ENCODE measurements around the gene IFRD1. TPM values are rescaled to one million over a fixed set of nuclear protein-coding genes. Genes with fewer than 3 reads are reported as not detected.

The IFRD1 gene
- total RNA-seq, 6 experiments from 2014 or later: 19.0 to 34.7 (median 28.2) TPM

GRCh38 chr7:112423987-112424386 lies 26.3 kb upstream of the IFRD1 start:
- no peak overlapping the region for H3K27ac ChIP-seq
- no peaks in the 10 kb centered on the region for H3K9me3 ChIP-seq
- H3K27me3 ChIP-seq: no peaks in the 10 kb centered on the region
- TF ChIP-seq CTCF (IDR thresholded peaks at IDR 0.05) (no peak), POLR2A (IDR thresholded peaks at IDR 0.05) (no peak)
- no peak for DNase-seq
- 80% methylated on average over 1 of the region's 2 CpGs for WGBS (ENCODE audit: insufficient coverage, low coverage, low lambda C conversion rate, missing lambda C conversion rate)
- no peak overlapping the region for H3K4me3 ChIP-seq
- H3K36me3 ChIP-seq: no peaks in the 10 kb centered on the region
- H3K4me1 ChIP-seq: peaks cover 0 to 8% (median 0%) of the 10 kb centered on the region in 4 donors
- ATAC-seq: no peak
- intact Hi-C loops (cut with DNase I): no loop called here

- Histone ChIP-seq H3K27me3 (no peaks in the 10 kb centered on the region), H3K9me3 (no peaks in the 10 kb centered on the region), H3K36me3 (no peaks in the 10 kb centered on the region), H3K4me1 (peaks cover 0 to 3% (median 0%) of the 10 kb centered on the region in 4 donors), H3K4me3 (no peak overlapping the region), H3K27ac (no peak overlapping the region)
- no peak for TF ChIP-seq CTCF (IDR thresholded peaks at IDR 0.05)
- DNase-seq (no peak), ATAC-seq (no peak)
- WGBS (ENCODE audit: insufficient coverage, low coverage, low lambda C conversion rate, missing lambda C conversion rate): 86% methylated on average over 1 of the region's 1 CpG
- intact Hi-C loops (cut with DNase I): no loop called here
Measured at GRCh38 chr7:112427984-112428383, 22.3 kb upstream of the IFRD1 start.

GRCh38 chr7:112428715-112429114 lies 21.5 kb upstream of the IFRD1 start:
- 51% methylated on average over 2 of the region's 2 CpGs for WGBS (ENCODE audit: insufficient coverage, low coverage, low lambda C conversion rate, missing lambda C conversion rate)
- Histone ChIP-seq H3K27me3 (no peaks in the 10 kb centered on the region), H3K4me1 (no peaks in the 10 kb centered on the region), H3K4me3 (no peak overlapping the region), H3K27ac (no peak overlapping the region), H3K36me3 (no peaks in the 10 kb centered on the region), H3K9me3 (no peaks in the 10 kb centered on the region)
- DNase-seq (no peak), ATAC-seq (no peak)
- intact Hi-C loops (cut with DNase I): no loop called here
- no peak for TF ChIP-seq POLR2A (IDR thresholded peaks at IDR 0.05)
- no peak for TF ChIP-seq CTCF (IDR thresholded peaks at IDR 0.05)

- 75% methylated on average over 2 of the region's 2 CpGs for WGBS (ENCODE audit: insufficient coverage, low coverage, low lambda C conversion rate, missing lambda C conversion rate)
- Histone ChIP-seq H3K27ac (no peak overlapping the region), H3K27me3 (no peaks in the 10 kb centered on the region), H3K4me1 (no peaks in the 10 kb centered on the region), H3K36me3 (no peaks in the 10 kb centered on the region), H3K4me3 (no peak overlapping the region), H3K9me3 (no peaks in the 10 kb centered on the region)
- intact Hi-C loops (cut with DNase I): no loop called here
- no peak for ATAC-seq
- TF ChIP-seq POLR2A (IDR thresholded peaks at IDR 0.05): no peak
- TF ChIP-seq CTCF (IDR thresholded peaks at IDR 0.05): no peak
- no peak for DNase-seq
Measured at GRCh38 chr7:112430649-112431048, 19.6 kb upstream of the IFRD1 start.

GRCh38 chr7:112431803-112432202 lies 18.5 kb upstream of the IFRD1 start:
- WGBS (ENCODE audit: insufficient coverage, low coverage, low lambda C conversion rate, missing lambda C conversion rate): 97% methylated on average over 3 of the region's 3 CpGs
- DNase-seq: no peak
- no peak overlapping the region for H3K4me3 ChIP-seq
- no peaks in the 10 kb centered on the region for H3K27me3 ChIP-seq
- ATAC-seq: no peak
- no peaks in the 10 kb centered on the region for H3K4me1 ChIP-seq
- no peaks in the 10 kb centered on the region for H3K36me3 ChIP-seq
- H3K27ac ChIP-seq: no peak overlapping the region
- no peaks in the 10 kb centered on the region for H3K9me3 ChIP-seq
- intact Hi-C loops (cut with DNase I): no loop called here
- TF ChIP-seq POLR2A (IDR thresholded peaks at IDR 0.05) (no peak), CTCF (IDR thresholded peaks at IDR 0.05) (no peak)

Data from right lobe of liver (tissue), 6 donors.